IMR-90 (cell line): ENCODE results near the gene PLA2G12A. TPM values are rescaled to one million over a fixed set of nuclear protein-coding genes. Genes with fewer than 3 reads are reported as not detected.

Experiments used
- ATAC-seq: fragments of 200-7000 bp; cut with Tn5 transposase; 2 replicates; pipeline ENCODE4 v1.9.1; 2020; ENCODE audit warnings: low read depth, mild to moderate bottlenecking, moderate library complexity
- BruUV-seq: library from RNA; stranded (reverse); fragments of 400-500 nt; replicated peaks from 2 replicates; lab custom pipeline; 2021; lab: Mats Ljungman, UMichigan
- CTCF ChIA-PET: fragments of 300-600 bp; formaldehyde crosslinking; extraction: SDS; loops from one replicate; lab custom pipeline; 2021; ENCODE audit warnings: antibody characterized with exemption; lab: Yijun Ruan, JAX
- POLR2A ChIA-PET: fragments of 300-600 bp; sonication (Branson Sonifier 250); formaldehyde crosslinking; loops from one replicate; lab custom pipeline; 2022; ENCODE audit warnings: antibody characterized with exemption; ENCODE audit not compliant: unreplicated experiment; lab: Charles Lee
- DNase-seq: peaks from one replicate; pipeline ENCODE4 v3.0.0; 2013
- H2AFZ ChIP-seq: replicated peaks from 2 replicates; pipeline ENCODE3; 2013; ENCODE audit warnings: low read length, mild to moderate bottlenecking; ENCODE audit not compliant: poor library complexity
- H2AK5ac ChIP-seq: 2 replicates; pipeline ENCODE4 v1.6.1; 2013; ENCODE audit warnings: low read depth, low read length, inconsistent platforms
- H2AK9ac ChIP-seq: replicated peaks from 2 replicates; pipeline ENCODE3; 2013; ENCODE audit warnings: mild to moderate bottlenecking, low read depth, low read length, moderate library complexity; ENCODE audit not compliant: poor library complexity
- H2BK120ac ChIP-seq: 2 replicates; pipeline ENCODE4 v1.6.1; 2013; ENCODE audit warnings: low read depth, low read length, inconsistent platforms
- H2BK15ac ChIP-seq: 3 replicates; pipeline ENCODE4 v1.6.1; 2013; ENCODE audit warnings: low read depth, low read length, inconsistent platforms
- H2BK20ac ChIP-seq: 2 replicates; pipeline ENCODE4 v1.6.1; 2013; ENCODE audit warnings: low read depth, mild to moderate bottlenecking, inconsistent platforms, low read length, moderate library complexity
- H2BK5ac ChIP-seq: 2 replicates; pipeline ENCODE4 v1.6.1; 2013; ENCODE audit warnings: mild to moderate bottlenecking, low read depth, low read length, inconsistent platforms; ENCODE audit not compliant: poor library complexity, severe bottlenecking
- H3K14ac ChIP-seq: replicated peaks from 2 replicates; pipeline ENCODE4 v1.6.1; 2013; ENCODE audit warnings: low read depth, low read length, inconsistent platforms
- H3K18ac ChIP-seq: 2 replicates; pipeline ENCODE4 v1.6.1; 2013; ENCODE audit warnings: low read depth, low read length, control low read depth
- H3K23ac ChIP-seq: 2 replicates; pipeline ENCODE4 v1.6.1; 2013; ENCODE audit warnings: low read depth, low read length, inconsistent platforms
- H3K27ac ChIP-seq: 2 replicates; pipeline ENCODE4 v1.5.1; 2013; ENCODE audit warnings: mild to moderate bottlenecking, control low read depth, low read length; ENCODE audit not compliant: insufficient read depth
- H3K27me3 ChIP-seq: 2 replicates; pipeline ENCODE4 v1.6.1; 2013; ENCODE audit warnings: low read length; ENCODE audit not compliant: control insufficient read depth, insufficient read depth
- H3K36me3 ChIP-seq: 2 replicates; pipeline ENCODE4 v1.6.1; 2013; ENCODE audit warnings: low read length, mixed read lengths; ENCODE audit not compliant: control insufficient read depth, insufficient read depth
- H3K4ac ChIP-seq: 2 replicates; pipeline ENCODE4 v1.6.1; 2013; ENCODE audit warnings: low read depth, low read length, inconsistent platforms
- H3K4me1 ChIP-seq: 2 replicates; pipeline ENCODE4 v1.6.1; 2013; ENCODE audit warnings: low read length, mixed read lengths; ENCODE audit not compliant: control insufficient read depth, insufficient read depth
- H3K4me2 ChIP-seq: 2 replicates; pipeline ENCODE4 v1.6.1; 2013; ENCODE audit warnings: low read depth, mild to moderate bottlenecking, control low read depth, low read length, moderate library complexity
- H3K4me3 ChIP-seq: 2 replicates; pipeline ENCODE4 v1.5.1; 2013; ENCODE audit warnings: low read depth, mild to moderate bottlenecking, control low read depth, low read length, moderate library complexity; ENCODE audit not compliant: insufficient read depth
- H3K56ac ChIP-seq: 2 replicates; pipeline ENCODE4 v1.6.1; 2013; ENCODE audit warnings: low read length, inconsistent platforms; ENCODE audit not compliant: insufficient read depth; ENCODE audit errors: extremely low read depth
- H3K79me1 ChIP-seq, 2 experiments: 2 replicates each; pipeline ENCODE4 v1.6.1; 2013; ENCODE audit warnings: low read length in 2 of 2, inconsistent platforms in 1 of 2, low read depth in 1 of 2
- H3K9ac ChIP-seq: 2 replicates; pipeline ENCODE4 v1.6.1; 2013; ENCODE audit warnings: low read depth, low read length, control low read depth
- H3K9me1 ChIP-seq: 2 replicates; pipeline ENCODE4 v1.6.1; 2013; ENCODE audit warnings: low read length, inconsistent platforms; ENCODE audit not compliant: insufficient read depth
- H3K9me3 ChIP-seq: 2 replicates; pipeline ENCODE4 v1.6.1; 2013; ENCODE audit warnings: low read length; ENCODE audit not compliant: control insufficient read depth, insufficient read depth
- H4K20me1 ChIP-seq: 2 replicates; pipeline ENCODE4 v1.6.1; 2013; ENCODE audit warnings: low read length, inconsistent platforms; ENCODE audit not compliant: insufficient read depth
- H4K5ac ChIP-seq: 2 replicates; pipeline ENCODE4 v1.6.1; 2013; ENCODE audit warnings: mild to moderate bottlenecking, low read depth, low read length, control low read depth
- H4K8ac ChIP-seq, 2 experiments: 2 replicates each; pipeline ENCODE4 v1.6.1; 2013; ENCODE audit warnings: low read depth in 2 of 2, low read length in 2 of 2, control low read depth in 1 of 2, inconsistent platforms in 1 of 2
- H4K91ac ChIP-seq: 2 replicates; pipeline ENCODE4 v1.6.1; 2013; ENCODE audit warnings: low read depth, low read length, inconsistent platforms; ENCODE audit not compliant: insufficient read depth
- BHLHE40 ChIP-seq: fragments of 150-350 bp; IDR thresholded peaks from 2 replicates; pipeline ENCODE4 v1.6.1; 2016; ENCODE audit warnings: mild to moderate bottlenecking, low read depth, low read length
- CEBPB ChIP-seq: IDR thresholded peaks from 2 replicates; pipeline ENCODE4 v1.6.1; 2012; ENCODE audit warnings: low read depth, low read length, improper control_type of control experiment
- CHD1 ChIP-seq: IDR thresholded peaks from 2 replicates; pipeline ENCODE4 v1.6.1; 2012; ENCODE audit warnings: low read depth, low read length, improper control_type of control experiment
- CTCF ChIP-seq: conservative IDR thresholded peaks from 2 replicates; pipeline ENCODE4 v1.5.1; 2012; ENCODE audit warnings: mild to moderate bottlenecking, low read depth, low read length, improper control_type of control experiment
- ELK1 ChIP-seq: fragments of 150-350 bp; IDR thresholded peaks from 2 replicates; pipeline ENCODE4 v1.6.1; 2016; ENCODE audit warnings: low read depth, mild to moderate bottlenecking, low read length, moderate library complexity, borderline replicate concordance
- FOS ChIP-seq: fragments of 150-350 bp; IDR thresholded peaks from 2 replicates; pipeline ENCODE4 v1.6.1; 2016; ENCODE audit warnings: low read depth, low read length
- MAFK ChIP-seq: IDR thresholded peaks from 2 replicates; pipeline ENCODE4 v1.6.1; 2012; ENCODE audit warnings: low read depth, low read length, improper control_type of control experiment
- MAZ ChIP-seq: IDR thresholded peaks from 2 replicates; pipeline ENCODE4 v1.6.1; 2012; ENCODE audit warnings: low read depth, mild to moderate bottlenecking, low read length, improper control_type of control experiment, moderate library complexity, borderline replicate concordance
- MXI1 ChIP-seq: IDR thresholded peaks from 2 replicates; pipeline ENCODE4 v1.6.1; 2012; ENCODE audit warnings: low read depth, mild to moderate bottlenecking, low read length, moderate library complexity, borderline replicate concordance
- NFE2L2 ChIP-seq: fragments of 150-350 bp; IDR thresholded peaks from 2 replicates; pipeline ENCODE4 v1.6.1; 2016; ENCODE audit warnings: low read depth, mild to moderate bottlenecking, low read length
- POLR2A ChIP-seq: IDR thresholded peaks from 2 replicates; pipeline ENCODE4 v1.6.1; 2012; ENCODE audit warnings: mild to moderate bottlenecking, low read depth, low read length
- RAD21 ChIP-seq: IDR thresholded peaks from 2 replicates; pipeline ENCODE4 v1.6.1; 2012; ENCODE audit warnings: low read length, improper control_type of control experiment
- RCOR1 ChIP-seq: IDR thresholded peaks from 2 replicates; pipeline ENCODE4 v1.6.1; 2012; ENCODE audit warnings: mild to moderate bottlenecking, low read length, improper control_type of control experiment; ENCODE audit not compliant: insufficient replicate concordance
- RFX5 ChIP-seq: IDR thresholded peaks from 2 replicates; pipeline ENCODE4 v1.8.0; 2012; ENCODE audit warnings: low read depth, mild to moderate bottlenecking, low read length, moderate library complexity
- SMC3 ChIP-seq: fragments of 150-350 bp; IDR thresholded peaks from 2 replicates; pipeline ENCODE4 v1.6.1; 2016; ENCODE audit warnings: low read depth, mild to moderate bottlenecking, antibody characterized with exemption, low read length, moderate library complexity
- USF2 ChIP-seq: fragments of 150-350 bp; IDR thresholded peaks from 2 replicates; pipeline ENCODE4 v1.6.1; 2017; ENCODE audit warnings: mild to moderate bottlenecking, antibody characterized with exemption, low read length, low read depth
- WGBS, 2 experiments: methylation state at CpG; one replicate each; pipeline versions ENCODE4 v1.1.5 to v1.1.7; 2013; ENCODE audit warnings: missing lambda C conversion rate in 2 of 2; ENCODE audit not compliant: insufficient read length in 1 of 2; ENCODE audit errors: extremely low coverage in 2 of 2; 5-methylcytosine and 5-hydroxymethylcytosine counted together
- dilution Hi-C: fragments of 300-500 bp; cut with HindIII; formaldehyde crosslinking; loops from one replicate; pipeline ENCODE4 v1.14.3; 2018; ENCODE audit warnings: low sequenced_read_pairs; ENCODE audit not compliant: unreplicated experiment
- in situ Hi-C: fragments of 300-500 bp; cut with MboI; formaldehyde crosslinking; loops from 3 replicates; pipeline ENCODE4 v1.14.3; 2019; ENCODE audit warnings: low sequenced_read_pairs, inconsistent platforms, mixed read lengths
- intact Hi-C: fragments of 100-400 bp; cut with micrococcal nuclease; formaldehyde crosslinking; loops from 2 replicates; pipeline ENCODE4 v1.10.0; 2022
- polyA plus RNA-seq, 3 experiments: library from polyadenylated mRNA; depleted of rRNA; stranded (reverse); fragments of >200 nt; gene quantifications; 2 replicates each; pipeline ENCODE4 v1.2.3, GENCODE V29; 2012; ENCODE audit warnings: low replicate concordance in 1 of 3
- total RNA-seq: library from RNA; depleted of rRNA; stranded (reverse); fragments of >200 nt; gene quantifications from 2 replicates; pipeline ENCODE4 v1.2.3, GENCODE V29; 2012

Gene PLA2G12A
- total and polyA plus RNA-seq, 2 of the 4 experiments (the other 2 are of a cell fraction), result 10.3 to 17.4 TPM

- Histone ChIP-seq H3K14ac (no peak overlapping the region), H3K18ac (no peak overlapping the region), H3K9me3 (no peaks in the 10 kb centered on the region), H3K56ac (no peak overlapping the region), H4K5ac (no peak overlapping the region), H4K20me1 (no peaks in the 10 kb centered on the region), H3K27me3 (peaks cover 4% of the 10 kb centered on the region; the same call in 1 of the 2 replicates), H2BK20ac (no peak overlapping the region), H2BK15ac (no peak overlapping the region), H3K36me3 (no peaks in the 10 kb centered on the region), H3K4ac (no peak overlapping the region), H3K4me1 (no peaks in the 10 kb centered on the region), H3K4me2 (no peak overlapping the region), H4K8ac (no peak overlapping the region), H3K23ac (no peak overlapping the region), H2BK120ac (no peak overlapping the region), H3K9me1 (no peaks in the 10 kb centered on the region), H3K4me3 (no peak overlapping the region), H3K9ac (no peak overlapping the region), H3K27ac (no peak overlapping the region), H4K91ac (no peak overlapping the region), H3K79me1 (no peaks in the 10 kb centered on the region), H2BK5ac (no peak overlapping the region), H2AK5ac (no peak overlapping the region), H2AFZ (no peak overlapping the region), H2AK9ac (no peak overlapping the region)
- dilution Hi-C loops, result no loop called here
- intact Hi-C loops, result no loop called here
- in situ Hi-C loops, result no loop called here
- ATAC-seq, result no peak
- BruUV-seq, result no TSS peak
- TF ChIP-seq MXI1, result no peak
- TF ChIP-seq CHD1, result no peak
- TF ChIP-seq CTCF, result no peak
- no peak for TF ChIP-seq BHLHE40
- no peak for TF ChIP-seq MAFK
- TF ChIP-seq RCOR1, result no peak
- TF ChIP-seq MAZ, result no peak
- TF ChIP-seq CEBPB, result no peak
- no peak for TF ChIP-seq POLR2A
- TF ChIP-seq SMC3, result no peak
- no peak for TF ChIP-seq RFX5
- TF ChIP-seq ELK1, result no peak
- TF ChIP-seq RAD21, result no peak
- no peak for TF ChIP-seq NFE2L2
- no peak for TF ChIP-seq FOS
- no peak for TF ChIP-seq USF2
- whole genome bisulfite sequencing, 2 experiments, result no CpG with 5 or more reads among the region's 2 CpGs
- CTCF ChIA-PET, result no interaction called here
- POLR2A ChIA-PET, result no interaction called here
- no peak for DNase-seq
These were observed 16.9 kb upstream of the PLA2G12A start for GRCh38 chr4:109746728-109747127.
